Measurements from ENCODE around the gene WDR89. TPM values are rescaled to one million over a fixed set of nuclear protein-coding genes. Genes with fewer than 3 reads are reported as not detected.

Gene WDR89
- total RNA-seq, 2 donors from 2014 or later, result 10.8 to 12.1 TPM

Other genes starting within 250 kb of the WDR89 start
- gene PPP2R5E, start 98.5 kb downstream of the WDR89 start, total RNA-seq, result 10 to 100 TPM; 54.2 to 57.2 TPM
- gene SGPP1, start 86.2 kb upstream of the WDR89 start, total RNA-seq, result 10 to 100 TPM; 16.5 to 23.8 TPM
- gene SYNE2, start 211.1 kb upstream of the WDR89 start, total RNA-seq, result 100 to 1,000 TPM; 137 to 189 TPM